HuH-7 (cell line): ENCODE results near the gene NAMPT.
"Not testable (repeated sequence)": the region's sequence is repeated elsewhere in the genome, so short reads cannot be mapped to it uniquely, and the experiment has no call there.

Source experiments
- DNase-seq: peaks from one replicate; pipeline ENCODE4 v3.0.0; 2011; ENCODE audit warnings: low spot score

The NAMPT gene

GRCh38 chr7:106304568-106304967 lies 19.8 kb upstream of the NAMPT start:
- DNase-seq = no peak

GRCh38 chr7:106298631-106299030 lies 13.8 kb upstream of the NAMPT start:
- DNase-seq = not testable (repeated sequence)

- not testable (repeated sequence) for DNase-seq
Measured at GRCh38 chr7:106298155-106298554, 13.4 kb upstream of the NAMPT start.

GRCh38 chr7:106294334-106294733 lies 9.6 kb upstream of the NAMPT start:
- no peak for DNase-seq

GRCh38 chr7:106291247-106291646 lies 6.5 kb upstream of the NAMPT start:
- DNase-seq = no peak

- no peak for DNase-seq
Measured at GRCh38 chr7:106290319-106290718, 5.5 kb upstream of the NAMPT start.

GRCh38 chr7:106289848-106290247 lies 5.1 kb upstream of the NAMPT start:
- DNase-seq = no peak

- no peak for DNase-seq
Measured at GRCh38 chr7:106288263-106288662, 3.5 kb upstream of the NAMPT start.

- DNase-seq = no peak
Measured at GRCh38 chr7:106287786-106288185, 3.0 kb upstream of the NAMPT start.

- no peak for DNase-seq
Measured at GRCh38 chr7:106285855-106286492, 1.2 kb upstream of the NAMPT start.

- peak; percentile 87 for DNase-seq
Measured at GRCh38 chr7:106285051-106285854, 470 bp upstream of the NAMPT start.

- peak; percentile 34 for DNase-seq
Measured at GRCh38 chr7:106283831-106284713, 711 bp downstream of the NAMPT start.

GRCh38 chr7:106283501-106283830 lies 1.3 kb downstream of the NAMPT start:
- DNase-seq = no peak

- DNase-seq = no peak
Measured at GRCh38 chr7:106282852-106283251, 1.9 kb downstream of the NAMPT start.

GRCh38 chr7:106282390-106282789 lies 2.4 kb downstream of the NAMPT start:
- no peak for DNase-seq

- no peak for DNase-seq
Measured at GRCh38 chr7:106281585-106282318, 3.0 kb downstream of the NAMPT start.

GRCh38 chr7:106281127-106281526 lies 3.7 kb downstream of the NAMPT start:
- DNase-seq = no peak

GRCh38 chr7:106279425-106280197 lies 5.2 kb downstream of the NAMPT start:
- no peak for DNase-seq

- no peak for DNase-seq
Measured at GRCh38 chr7:106278695-106279094, 6.1 kb downstream of the NAMPT start.

- no peak for DNase-seq
Measured at GRCh38 chr7:106277976-106278375, 6.8 kb downstream of the NAMPT start.

GRCh38 chr7:106276513-106276912 lies 8.3 kb downstream of the NAMPT start:
- DNase-seq = no peak
